CD4-positive, alpha-beta T cell treated with Interleukin-17A for 1 hour (primary cell): ENCODE measurements around the gene MCF2L.
A peak's percentile ranks its signal among the peaks of the same experiment; 100 is the strongest.
"Not testable (repeated sequence)": the region's sequence is repeated elsewhere in the genome, so short reads cannot be mapped to it uniquely, and the experiment has no call there.

Source experiments
- DNase-seq: peaks from one replicate; pipeline ENCODE4 v3.0.0-alpha.2; 2020

MCF2L gene

GRCh38 chr13:113099142-113099541, 130.1 kb downstream of the MCF2L start:
- DNase-seq, result no peak

DNA sequence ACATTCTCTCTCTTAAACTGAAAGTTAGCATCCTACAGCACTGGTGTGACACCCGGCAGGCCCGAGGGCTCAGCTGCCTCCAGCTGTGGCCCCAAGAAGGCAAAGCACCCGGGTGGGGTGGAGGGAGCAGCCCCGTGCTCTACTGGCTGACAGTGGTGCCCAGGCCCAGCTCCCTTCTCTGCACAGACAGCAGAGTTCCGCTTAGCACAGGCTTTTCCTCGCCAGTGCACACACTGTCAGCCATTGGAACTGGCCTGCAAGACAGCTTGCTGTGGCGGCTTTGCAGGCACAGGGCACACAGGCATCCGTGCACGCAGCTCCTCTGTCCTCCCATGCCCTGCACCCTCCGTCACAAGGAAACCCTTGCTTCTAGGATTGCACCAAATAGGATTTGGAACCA, 133.3 kb downstream of the MCF2L start:
- DNase-seq, result not testable (repeated sequence)

DNA sequence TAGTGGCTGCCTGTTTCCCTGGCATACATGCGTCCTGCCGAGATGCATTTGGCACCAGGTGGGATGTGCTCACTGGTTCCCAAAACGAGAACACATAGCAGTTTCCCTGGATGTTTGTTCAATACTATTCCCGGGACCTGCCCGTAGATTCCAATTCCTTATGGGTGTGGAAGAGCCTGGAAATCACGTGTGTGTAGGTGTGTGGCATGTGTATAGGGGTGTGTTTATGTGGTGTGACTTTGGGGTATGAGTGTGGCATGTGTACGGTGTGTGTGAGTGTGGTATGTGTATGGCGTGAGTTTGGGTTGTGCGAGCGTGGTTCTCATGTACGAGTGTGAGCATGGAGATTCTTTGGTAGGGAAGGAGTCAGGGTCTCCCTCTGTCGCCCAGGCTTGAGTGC, 133.7 kb downstream of the MCF2L start:
- no peak for DNase-seq

DNA sequence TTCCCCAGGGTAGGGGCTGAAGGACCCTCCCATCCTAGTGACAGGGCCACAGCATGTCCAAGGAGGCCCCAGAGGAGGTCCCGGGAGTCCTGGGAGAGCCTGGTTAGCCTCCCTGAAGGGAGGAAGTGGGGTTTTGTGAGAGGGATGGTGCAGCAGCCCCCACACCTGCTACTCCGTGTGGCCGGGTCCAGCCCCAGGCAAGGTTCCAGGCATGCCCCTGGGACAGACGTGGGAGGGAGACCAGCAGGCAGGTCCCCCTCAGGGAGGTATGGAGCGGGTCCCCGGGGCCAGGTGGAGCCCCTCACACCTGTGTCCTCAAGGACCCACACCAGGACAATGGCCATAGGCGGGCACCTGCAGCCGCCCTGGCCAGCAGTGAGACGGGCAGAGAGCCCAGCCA, 134.6 kb downstream of the MCF2L start:
- DNase-seq, result no peak

- no peak for DNase-seq
These were observed 136.3 kb downstream of the MCF2L start, which contains the start of gene F7 for GRCh38 chr13:113105032-113105920. F7 (plus strand) TSS chr13:113105791; CDS start chr13:113105842, 51 bp downstream.

DNA sequence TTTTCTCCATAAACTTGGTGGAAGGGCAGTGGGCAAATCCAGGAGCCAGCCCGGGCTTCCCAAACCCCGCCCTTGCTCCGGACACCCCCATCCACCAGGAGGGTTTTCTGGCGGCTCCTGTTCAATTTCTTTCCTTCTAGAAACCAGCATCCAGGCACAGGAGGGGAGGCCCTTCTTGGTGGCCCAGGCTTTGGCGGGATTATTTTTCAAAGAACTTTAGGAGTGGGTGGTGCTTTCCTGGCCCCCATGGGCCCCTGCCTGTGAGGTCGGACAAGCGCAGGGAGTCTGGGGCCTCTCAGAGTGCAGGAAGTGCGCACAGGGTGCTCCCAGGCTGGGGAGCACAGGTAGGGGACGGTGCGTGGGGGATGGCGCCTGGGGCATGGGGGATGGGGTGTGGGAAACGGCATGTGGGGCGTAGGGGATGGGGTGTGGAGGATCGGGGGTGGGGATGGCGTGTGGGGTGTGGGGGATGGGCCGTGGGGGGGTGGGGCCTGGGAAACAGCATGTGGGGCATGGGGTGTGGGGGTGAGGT, 137.0 kb downstream of the MCF2L start:
- DNase-seq, result no peak

GRCh38 chr13:113106711-113107351, 137.8 kb downstream of the MCF2L start:
- DNase-seq, result no peak

DNA sequence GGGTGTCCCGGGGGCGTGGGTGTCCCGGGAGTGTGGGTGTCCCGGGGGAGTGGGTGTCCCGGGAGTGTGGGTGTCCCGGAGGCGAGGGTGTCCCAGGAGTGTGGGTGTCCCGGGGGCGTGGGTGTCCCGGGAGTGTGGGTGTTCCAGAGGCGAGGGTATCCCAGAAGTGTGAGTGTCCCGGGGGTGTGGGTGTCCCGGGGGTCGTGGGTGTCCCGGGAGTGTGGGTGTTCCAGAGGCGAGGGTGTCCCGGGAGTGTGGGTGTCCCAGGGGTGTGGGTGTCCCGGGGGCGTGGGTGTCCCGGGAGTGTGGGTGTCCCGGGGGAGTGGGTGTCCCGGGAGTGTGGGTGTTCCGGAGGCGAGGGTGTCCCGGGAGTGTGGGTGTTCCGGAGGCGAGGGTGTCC, 139.5 kb downstream of the MCF2L start:
- DNase-seq, result not testable (repeated sequence)

- no peak for DNase-seq
These were observed 140.4 kb downstream of the MCF2L start for GRCh38 chr13:113109151-113110047.

DNA sequence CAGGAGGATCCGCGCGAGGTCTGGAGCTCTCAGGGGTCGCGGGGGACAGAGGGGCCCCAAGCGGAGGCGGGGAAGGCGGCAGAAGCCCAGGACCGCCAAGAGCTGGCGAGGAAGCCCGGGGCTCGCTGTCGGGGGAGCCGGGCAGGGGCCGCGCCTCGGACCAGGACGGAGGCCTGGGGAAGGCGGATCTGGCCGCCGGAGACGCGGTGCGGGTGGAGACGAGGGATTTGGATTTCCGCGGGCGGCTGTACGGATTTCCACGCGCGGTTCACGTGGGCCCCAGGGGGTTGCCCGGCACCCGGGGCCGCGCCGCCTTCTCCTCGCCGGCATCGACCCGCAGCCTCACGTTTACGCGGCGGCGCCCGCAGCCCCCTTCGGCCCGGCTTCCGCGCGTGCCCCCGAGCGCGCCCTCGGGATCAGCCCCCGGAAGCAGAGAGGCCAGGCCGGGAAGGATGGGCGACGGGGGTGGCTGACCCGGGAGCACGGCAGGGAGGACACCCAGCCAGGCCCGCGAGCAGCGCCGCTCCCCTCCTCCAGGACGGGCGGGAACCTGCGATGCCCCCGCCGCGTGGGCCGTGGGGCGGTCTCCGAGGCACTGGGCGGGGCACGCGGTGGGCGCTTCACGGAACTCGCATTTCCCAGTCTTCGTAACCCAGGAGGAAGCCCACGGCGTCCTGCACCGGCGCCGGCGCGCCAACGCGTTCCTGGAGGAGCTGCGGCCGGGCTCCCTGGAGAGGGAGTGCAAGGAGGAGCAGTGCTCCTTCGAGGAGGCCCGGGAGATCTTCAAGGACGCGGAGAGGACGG, 141.2 kb downstream of the MCF2L start:
- peak; percentile 8 for DNase-seq

- DNase-seq, result no peak
These were observed 141.9 kb downstream of the MCF2L start for GRCh38 chr13:113110852-113111315.

GRCh38 chr13:113111821-113112220, 142.8 kb downstream of the MCF2L start:
- DNase-seq, result not testable (repeated sequence)

DNA sequence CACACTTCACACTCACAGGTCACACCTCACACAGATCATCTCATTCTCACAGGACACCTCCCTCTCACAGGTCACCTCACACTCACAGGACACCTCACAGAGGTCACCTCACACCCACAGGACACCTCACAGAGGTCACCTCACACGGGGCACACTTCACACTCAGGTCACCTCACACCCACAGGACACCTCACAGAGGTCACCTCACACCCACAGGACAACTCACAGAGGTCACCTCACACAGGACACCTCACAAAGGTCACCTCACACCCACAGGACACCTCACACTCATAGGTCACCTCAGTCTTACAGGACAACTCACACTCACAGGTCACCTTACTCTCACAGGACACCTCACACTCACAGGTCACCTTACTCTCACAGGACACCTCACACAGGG, 143.5 kb downstream of the MCF2L start:
- not testable (repeated sequence) for DNase-seq

- DNase-seq, result no peak
These were observed 144.2 kb downstream of the MCF2L start for GRCh38 chr13:113112893-113113845.

GRCh38 chr13:113113846-113114271, 144.8 kb downstream of the MCF2L start:
- no peak for DNase-seq

DNA sequence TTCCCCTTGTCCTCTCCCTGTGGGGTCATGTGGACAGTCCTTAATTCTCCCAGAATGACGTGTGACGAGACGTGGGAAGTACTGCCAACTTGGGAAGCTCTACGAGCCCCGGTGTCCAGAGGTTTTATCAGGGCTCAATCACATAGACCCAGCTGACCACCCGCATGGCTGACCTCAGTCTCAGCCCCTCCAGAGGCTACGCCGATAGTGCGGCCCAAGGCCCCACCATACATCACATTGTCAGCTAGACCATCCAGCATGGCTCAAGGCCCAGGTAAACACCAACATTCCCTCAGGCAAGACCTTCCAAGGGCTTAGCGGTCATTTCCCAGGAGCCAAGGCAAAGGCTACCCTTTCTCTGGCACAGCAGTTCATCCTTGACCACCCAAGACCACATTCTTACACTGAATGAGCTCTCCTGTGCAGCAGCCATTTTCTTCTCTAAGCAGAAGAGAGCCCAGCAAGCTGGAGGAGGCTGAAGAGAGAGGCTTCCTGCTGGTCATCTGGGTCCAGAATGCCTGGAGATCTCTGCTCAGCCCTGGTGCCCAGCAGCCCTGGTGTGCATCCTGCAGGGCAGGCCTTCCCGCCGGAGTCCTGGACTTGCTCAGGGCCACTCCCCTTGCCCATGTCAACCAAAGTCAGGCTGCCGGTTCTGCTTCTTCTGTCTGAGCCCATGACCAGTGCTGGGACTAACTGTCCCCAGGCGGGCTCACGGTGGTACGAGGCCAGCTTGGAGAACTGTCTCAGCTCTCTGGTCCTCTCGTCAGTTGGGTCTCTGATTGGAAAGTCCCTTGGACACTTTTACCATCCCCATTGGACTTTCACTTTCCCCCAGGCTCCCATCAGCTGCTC, 145.7 kb downstream of the MCF2L start:
- no peak for DNase-seq

DNA sequence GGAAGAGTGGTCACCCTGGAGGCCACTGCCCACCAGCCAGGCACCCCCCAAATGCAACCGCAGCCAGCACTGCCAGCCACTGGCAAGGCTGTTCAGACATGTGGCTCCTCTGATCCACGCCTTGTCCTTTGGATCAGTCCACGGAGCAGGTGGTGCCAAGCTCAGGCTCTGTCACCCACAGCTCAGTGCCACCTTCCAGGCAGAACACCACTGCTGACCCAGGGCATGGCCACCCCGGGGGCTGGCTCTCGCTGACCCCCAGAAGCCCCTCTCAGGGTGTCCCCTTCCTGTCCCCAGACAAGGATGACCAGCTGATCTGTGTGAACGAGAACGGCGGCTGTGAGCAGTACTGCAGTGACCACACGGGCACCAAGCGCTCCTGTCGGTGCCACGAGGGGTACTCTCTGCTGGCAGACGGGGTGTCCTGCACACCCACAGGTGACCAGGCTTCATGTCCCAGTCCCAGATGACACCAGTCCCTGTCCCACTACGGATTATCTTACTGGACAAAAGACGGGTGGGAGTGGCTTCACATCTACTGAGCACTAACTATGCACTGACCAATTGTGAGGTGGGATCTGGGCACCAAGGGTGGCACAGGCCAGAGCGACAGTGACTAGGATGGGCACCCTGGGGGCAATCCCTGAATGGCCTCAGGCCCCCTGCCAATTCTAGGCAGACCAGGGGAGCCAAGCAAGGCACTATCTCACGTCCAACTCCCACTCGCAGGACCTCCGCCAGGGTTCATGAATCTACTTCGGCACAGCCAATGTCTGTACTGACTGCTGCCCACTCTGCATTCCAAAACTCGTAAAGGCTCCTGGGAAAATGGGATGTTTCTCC, 146.6 kb downstream of the MCF2L start:
- DNase-seq, result no peak

DNA sequence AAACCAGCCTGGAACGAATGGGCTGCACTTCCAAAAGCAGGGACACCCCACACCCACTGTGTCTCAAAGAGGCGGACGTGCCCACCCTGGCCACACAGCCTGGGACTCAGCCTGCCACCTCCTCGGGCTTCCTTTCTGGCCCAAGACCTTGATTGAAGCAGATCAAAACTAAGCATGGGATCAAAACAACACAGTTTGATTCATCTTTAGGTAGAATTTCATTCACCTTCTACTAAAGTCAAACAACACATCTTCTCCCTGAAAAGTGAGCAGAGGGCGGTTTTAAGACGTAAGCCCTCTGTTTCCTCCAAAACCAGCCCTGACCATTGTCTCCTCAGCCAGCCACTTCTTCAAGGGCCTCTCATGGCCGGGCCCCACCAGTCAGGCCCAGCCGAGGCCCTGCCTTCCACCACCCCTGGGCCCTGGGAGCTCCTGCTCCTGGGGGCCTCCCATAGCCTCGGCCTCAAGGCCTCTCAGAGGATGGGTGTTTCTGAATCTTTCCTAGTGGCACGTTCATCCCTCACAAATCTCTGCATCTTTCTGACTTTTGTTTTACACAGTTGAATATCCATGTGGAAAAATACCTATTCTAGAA, 147.3 kb downstream of the MCF2L start:
- no peak for DNase-seq
